Measurements from ENCODE around the gene NISCH.

GRCh38 chr3:52439426-52440248, 15.8 kb upstream of the NISCH start:
- TF ChIP-seq CTCF (IDR thresholded peaks at IDR 0.05) (no peak), EZH2 (IDR thresholded peaks at IDR 0.05) (no peak)
